NCI-H69 (cell line): Measurements from ENCODE around the gene CBFA2T2.
"Not testable (repeated sequence)": the region's sequence is repeated elsewhere in the genome, so short reads cannot be mapped to it uniquely, and the experiment has no call there.

Experiments used
- DNase-seq: peaks from one replicate; lab custom pipeline; 2025; lab: John Stamatoyannopoulos, UW

The CBFA2T2 gene

GRCh38 chr20:33576432-33577125, 86.7 kb downstream of the CBFA2T2 start:
- peak; percentile 90 for DNase-seq

- peak; percentile 42 for DNase-seq
Measured at GRCh38 chr20:33578510-33578909, 88.6 kb downstream of the CBFA2T2 start.

GRCh38 chr20:33583143-33583542, 93.2 kb downstream of the CBFA2T2 start:
- no peak for DNase-seq

- DNase-seq: peak; percentile 29
Measured at GRCh38 chr20:33584976-33585375, 95.1 kb downstream of the CBFA2T2 start.

GRCh38 chr20:33585413-33585812, 95.5 kb downstream of the CBFA2T2 start:
- peak; percentile 79 for DNase-seq

GRCh38 chr20:33589059-33589458, 99.2 kb downstream of the CBFA2T2 start:
- peak; percentile 34 for DNase-seq

- not testable (repeated sequence) for DNase-seq
Measured at GRCh38 chr20:33591901-33592300, 102.0 kb downstream of the CBFA2T2 start.

GRCh38 chr20:33594743-33595142, 104.8 kb downstream of the CBFA2T2 start:
- peak; percentile 73 for DNase-seq

- DNase-seq: no peak
Measured at GRCh38 chr20:33600414-33600813, 110.5 kb downstream of the CBFA2T2 start.

GRCh38 chr20:33600981-33601380, 111.1 kb downstream of the CBFA2T2 start:
- no peak for DNase-seq

GRCh38 chr20:33601861-33602260, 112.0 kb downstream of the CBFA2T2 start:
- DNase-seq: no peak

- DNase-seq: no peak
Measured at GRCh38 chr20:33602826-33603590, 113.1 kb downstream of the CBFA2T2 start.

GRCh38 chr20:33604084-33604990, 114.4 kb downstream of the CBFA2T2 start:
- peak; percentile 32 for DNase-seq

GRCh38 chr20:33604991-33605370, 115.1 kb downstream of the CBFA2T2 start:
- no peak for DNase-seq

- DNase-seq: no peak
Measured at GRCh38 chr20:33606118-33606771, 116.3 kb downstream of the CBFA2T2 start.

- no peak for DNase-seq
Measured at GRCh38 chr20:33609504-33609903, 119.6 kb downstream of the CBFA2T2 start.

GRCh38 chr20:33611106-33611505, 121.2 kb downstream of the CBFA2T2 start:
- DNase-seq: no peak

- DNase-seq: no peak
Measured at GRCh38 chr20:33612001-33612400, 122.1 kb downstream of the CBFA2T2 start.

GRCh38 chr20:33621717-33622400, 132.0 kb downstream of the CBFA2T2 start:
- peak; percentile 36 for DNase-seq

- no peak for DNase-seq
Measured at GRCh38 chr20:33622705-33623365, 132.9 kb downstream of the CBFA2T2 start.

GRCh38 chr20:33624399-33624798, 134.5 kb downstream of the CBFA2T2 start:
- no peak for DNase-seq
